OCI-LY1 (cell line): Measurements from ENCODE around the gene ITGAE.

Experiments
- H2AFZ ChIP-seq: fragments of 200-600 bp; sonication (generic), shearing (Covaris generic); 2 replicates; pipeline ENCODE4 v1.6.0; 2014; ENCODE audit warnings: antibody characterized with exemption, mild to moderate bottlenecking, low read length
- H3F3A ChIP-seq: fragments of 200-600 bp; sonication (generic), shearing (Covaris generic); 2 replicates; pipeline ENCODE4 v1.6.0; 2014; ENCODE audit warnings: mild to moderate bottlenecking, antibody characterized with exemption, low read length, moderate library complexity; ENCODE audit not compliant: insufficient read depth
- H3K27ac ChIP-seq: fragments of 200-600 bp; sonication (generic); 2 replicates; pipeline ENCODE4 v1.5.1; 2014; ENCODE audit warnings: low read length, mixed run types, mild to moderate bottlenecking, low read depth; ENCODE audit not compliant: poor library complexity, severe bottlenecking
- H3K27me3 ChIP-seq: fragments of 200-600 bp; sonication (generic); 2 replicates; pipeline ENCODE4 v1.6.0; 2014; ENCODE audit warnings: antibody characterized with exemption, mild to moderate bottlenecking, low read length, moderate library complexity; ENCODE audit not compliant: insufficient read depth
- H3K36me3 ChIP-seq: fragments of 200-600 bp; sonication (generic); 2 replicates; pipeline ENCODE4 v1.6.1; 2014; ENCODE audit warnings: mild to moderate bottlenecking, antibody characterized with exemption, low read length, moderate library complexity, mixed read lengths; ENCODE audit not compliant: insufficient read depth
- H3K4me1 ChIP-seq: fragments of 200-600 bp; sonication (generic); 2 replicates; pipeline ENCODE4 v1.5.1; 2014; ENCODE audit warnings: mild to moderate bottlenecking, low read length, moderate library complexity; ENCODE audit not compliant: insufficient read depth, severe bottlenecking
- H3K4me2 ChIP-seq: fragments of 200-600 bp; sonication (generic), shearing (Covaris generic); 2 replicates; pipeline ENCODE4 v1.6.1; 2014; ENCODE audit warnings: low read length
- H3K4me3 ChIP-seq: fragments of 200-600 bp; sonication (generic); 2 replicates; pipeline ENCODE4 v1.5.1; 2014; ENCODE audit warnings: low read length, low read depth, mild to moderate bottlenecking, mixed read lengths; ENCODE audit not compliant: poor library complexity, severe bottlenecking
- H3K79me2 ChIP-seq: fragments of 200-600 bp; shearing (Covaris generic); 2 replicates; pipeline ENCODE4 v1.6.1; 2016; ENCODE audit warnings: mixed run types, low read length, mixed read lengths; ENCODE audit not compliant: insufficient read depth
- H3K9ac ChIP-seq: fragments of 200-600 bp; sonication (generic), shearing (Covaris generic); 2 replicates; pipeline ENCODE4 v1.6.1; 2014; ENCODE audit warnings: mild to moderate bottlenecking, low read length, mixed read lengths
- H3K9me2 ChIP-seq: fragments of 200-600 bp; sonication (generic), shearing (Covaris generic); 2 replicates; pipeline ENCODE4 v1.6.1; 2014; ENCODE audit warnings: low read depth, mild to moderate bottlenecking, low read length, mixed read lengths
- H3K9me3 ChIP-seq: fragments of 200-600 bp; shearing (Covaris generic); 2 replicates; pipeline ENCODE4 v1.6.1; 2014; ENCODE audit warnings: low read length, mixed read lengths
- H4K20me1 ChIP-seq: fragments of 200-600 bp; sonication (generic), shearing (Covaris generic); 2 replicates; pipeline ENCODE4 v1.6.0; 2016; ENCODE audit warnings: mild to moderate bottlenecking, low read length; ENCODE audit not compliant: insufficient read depth
- CTCF ChIP-seq: fragments of 200-600 bp; sonication (generic), shearing (Covaris generic); IDR thresholded peaks from 2 replicates; pipeline ENCODE4 v1.5.1; 2017; ENCODE audit warnings: mild to moderate bottlenecking, antibody characterized with exemption, low read length, moderate library complexity, mixed read lengths
- EZH2 ChIP-seq: fragments of 200-600 bp; sonication (generic), shearing (Covaris generic); IDR thresholded peaks from 2 replicates; pipeline ENCODE4 v1.8.0; 2017; ENCODE audit warnings: borderline replicate concordance, mixed run types, mild to moderate bottlenecking, antibody characterized with exemption, low read length, moderate library complexity, mixed read lengths

Gene ITGAE

DNA sequence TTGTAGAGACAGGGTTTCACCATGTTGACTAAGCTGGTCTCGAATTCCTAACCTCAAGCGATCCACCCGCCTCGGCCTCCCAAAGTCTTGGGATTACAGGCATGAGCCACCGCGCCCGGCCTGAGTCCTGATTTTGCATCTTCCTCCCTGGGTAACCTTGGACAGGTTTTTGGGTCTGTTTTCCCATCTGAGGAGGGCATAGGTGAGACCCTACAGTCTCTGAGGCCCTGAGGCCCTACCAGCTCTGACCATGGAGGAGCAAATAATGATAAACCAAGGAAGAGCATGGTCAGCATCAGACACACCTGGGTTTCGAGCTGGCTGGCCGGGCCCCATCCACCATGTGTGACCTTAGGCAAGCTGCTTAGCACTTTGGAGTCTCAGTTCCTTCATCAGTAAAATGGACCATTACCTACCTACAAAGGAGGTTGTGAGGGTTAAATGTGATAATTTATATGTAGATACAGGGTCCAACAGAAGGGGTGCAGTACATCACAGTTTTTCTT is 46.2 kb upstream of the ITGAE start:
- H3K27ac ChIP-seq: no peak overlapping the region
- no peak overlapping the region for H3K9ac ChIP-seq
- peaks cover 4% of the 10 kb centered on the region; the same call in 1 of the 2 replicates for H3K27me3 ChIP-seq
- no peak overlapping the region for H3K4me2 ChIP-seq
- H2AFZ ChIP-seq: no peak overlapping the region
- TF ChIP-seq CTCF (no peak), EZH2 (no peak)
- H3K9me3 ChIP-seq: no peaks in the 10 kb centered on the region
- H3K9me2 ChIP-seq: no peaks in the 10 kb centered on the region
- peaks cover 16% of the 10 kb centered on the region for H3K36me3 ChIP-seq
- no peak overlapping the region for H3K4me3 ChIP-seq
- H3K79me2 ChIP-seq: no peaks in the 10 kb centered on the region; the same call in 1 of the 2 replicates
- peaks cover 17% of the 10 kb centered on the region for H3K4me1 ChIP-seq
- H4K20me1 ChIP-seq: no peaks in the 10 kb centered on the region
- no peaks in the 10 kb centered on the region for H3F3A ChIP-seq

- Histone ChIP-seq H3K27ac (no peak overlapping the region), H3K4me2 (peak overlapping the region; percentile 44), H3K4me1 (peaks cover 20% of the 10 kb centered on the region), H3K36me3 (peaks cover 22% of the 10 kb centered on the region), H3K9me3 (no peaks in the 10 kb centered on the region), H3K27me3 (peaks cover 4% of the 10 kb centered on the region; the same call in 1 of the 2 replicates), H2AFZ (no peak overlapping the region), H3K79me2 (no peaks in the 10 kb centered on the region; the same call in 1 of the 2 replicates), H3K9me2 (no peaks in the 10 kb centered on the region), H3K4me3 (peak overlapping the region; percentile 74), H4K20me1 (no peaks in the 10 kb centered on the region), H3F3A (no peaks in the 10 kb centered on the region), H3K9ac (no peak overlapping the region)
- TF ChIP-seq EZH2: no peak
- TF ChIP-seq CTCF: no peak
Measured at GRCh38 chr17:3846437-3847164, 45.6 kb upstream of the ITGAE start.

DNA sequence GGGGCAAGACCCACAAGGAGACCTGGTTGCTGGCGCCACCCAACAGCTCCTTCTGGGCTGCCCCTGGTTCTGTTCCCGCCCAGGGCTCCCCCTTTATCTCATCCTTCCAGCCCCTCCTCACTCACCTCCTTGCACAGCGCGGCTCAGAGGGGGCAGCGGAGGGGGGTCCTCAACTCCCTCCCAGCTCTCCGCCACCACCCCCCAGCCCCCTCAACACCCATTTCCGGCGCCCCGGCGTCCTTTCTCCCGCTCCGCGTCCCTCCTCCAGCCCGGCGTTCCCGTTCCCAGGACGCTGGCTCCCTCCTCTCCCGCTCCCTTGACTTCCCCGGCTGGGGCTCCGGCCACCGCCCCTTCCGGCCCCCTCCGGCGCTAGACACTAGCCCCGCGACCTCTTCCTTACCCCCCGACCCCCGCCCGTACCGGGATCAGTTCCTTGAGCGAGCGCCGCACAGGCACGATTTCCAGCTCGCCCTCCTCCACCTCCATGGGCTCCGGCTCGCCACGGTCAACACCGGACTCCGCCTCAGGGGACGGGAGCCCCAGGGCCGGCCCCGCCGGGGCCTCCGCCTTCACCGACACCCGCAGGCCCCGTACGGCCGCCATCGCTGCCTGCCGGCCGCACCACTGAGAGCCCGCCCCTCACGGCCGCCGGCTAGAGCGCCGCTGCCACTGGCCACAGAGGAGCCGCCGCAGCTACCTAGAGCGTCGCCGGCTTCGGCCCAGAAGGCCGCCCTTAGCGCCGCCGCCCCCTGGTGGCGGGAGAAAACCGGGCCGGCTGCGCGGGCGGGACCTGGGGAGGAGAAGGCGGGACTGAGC is 44.8 kb upstream of the ITGAE start, which contains the start of gene NCBP3:
Gene NCBP3, minus strand, starts transcription at position 626 of the 816 bp plus-strand sequence. Its CDS starts 23 bp downstream, at position 603.
- H3K9me2 ChIP-seq: no peaks in the 10 kb centered on the region
- H3K9me3 ChIP-seq: no peaks in the 10 kb centered on the region
- peaks cover 4% of the 10 kb centered on the region; the same call in 1 of the 2 replicates for H3K27me3 ChIP-seq
- H3F3A ChIP-seq: no peaks in the 10 kb centered on the region
- H3K27ac ChIP-seq: no peak within 1 kb of the TSS
- TF ChIP-seq CTCF (peak; percentile 95), EZH2 (no peak)
- H3K9ac ChIP-seq: peak within 1 kb of the TSS; percentile 85
- H3K4me2 ChIP-seq: peak within 1 kb of the TSS; percentile 80
- H3K4me1 ChIP-seq: peaks cover 20% of the 10 kb centered on the region
- H3K4me3 ChIP-seq: peak within 1 kb of the TSS; percentile 74
- no peak within 1 kb of the TSS for H2AFZ ChIP-seq
- H4K20me1 ChIP-seq: no peaks in the 10 kb centered on the region
- H3K36me3 ChIP-seq: peaks cover 29% of the 10 kb centered on the region
- H3K79me2 ChIP-seq: no peaks in the 10 kb centered on the region; the same call in 1 of the 2 replicates
